Astrocyte of the spinal cord (primary cell): ENCODE data around the gene UBE2J2.

Source experiments
- DNase-seq: peaks from one replicate; pipeline ENCODE4 v3.0.0; 2011; ENCODE audit warnings: low read depth, low spot score
- H3K4me3 ChIP-seq: 2 replicates; pipeline ENCODE4 v1.5.1; 2011; ENCODE audit warnings: low read depth, mild to moderate bottlenecking, low read length, moderate library complexity
- in situ Hi-C: cut with HindIII; loops from 2 replicates; pipeline ENCODE4 v1.10.0; 2017; ENCODE audit warnings: low sequenced_read_pairs
- TF ChIP-seq, protein P1 (sequence below): IDR thresholded peaks from 2 replicates; pipeline ENCODE4 v1.5.1; 2012; ENCODE audit warnings: low read depth, mild to moderate bottlenecking, low read length, inconsistent platforms

Gene UBE2J2

DNA sequence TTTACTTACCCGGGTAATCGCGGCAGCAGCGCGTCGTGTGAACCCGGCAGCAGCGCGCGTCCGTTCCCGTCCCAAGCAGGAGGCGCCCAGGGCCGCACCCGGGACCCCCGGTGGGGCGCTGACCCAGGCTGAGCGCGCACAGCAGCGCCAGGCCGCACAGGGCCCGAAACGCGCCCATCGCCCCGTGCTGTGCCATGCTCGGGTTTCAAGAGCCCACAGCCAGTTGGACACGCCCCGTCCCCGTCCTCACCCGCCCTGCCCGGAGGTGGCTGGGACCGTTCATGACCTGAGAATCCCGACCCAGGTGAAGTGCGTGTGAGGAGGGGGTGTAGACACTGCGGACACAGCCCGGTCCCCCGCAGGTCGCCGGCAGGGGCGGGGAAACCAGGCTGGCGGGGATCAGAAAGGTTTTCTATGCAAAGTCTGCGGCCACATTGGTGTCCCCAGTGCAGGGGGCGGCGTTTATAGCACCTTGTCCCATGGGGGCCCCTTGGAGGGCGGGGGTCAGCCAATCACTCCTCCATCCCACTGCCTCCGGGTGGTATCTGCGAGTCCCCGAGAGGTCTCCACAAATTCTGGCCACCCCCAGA, 67.2 kb downstream of the UBE2J2 start, which contains the start of gene TNFRSF18:
Gene TNFRSF18, minus strand, starts transcription at position 217 of the 590 bp plus-strand sequence. Its CDS starts 21 bp downstream, at position 196.
- DNase-seq = peak; percentile 5
- TF ChIP-seq, protein P1, sequence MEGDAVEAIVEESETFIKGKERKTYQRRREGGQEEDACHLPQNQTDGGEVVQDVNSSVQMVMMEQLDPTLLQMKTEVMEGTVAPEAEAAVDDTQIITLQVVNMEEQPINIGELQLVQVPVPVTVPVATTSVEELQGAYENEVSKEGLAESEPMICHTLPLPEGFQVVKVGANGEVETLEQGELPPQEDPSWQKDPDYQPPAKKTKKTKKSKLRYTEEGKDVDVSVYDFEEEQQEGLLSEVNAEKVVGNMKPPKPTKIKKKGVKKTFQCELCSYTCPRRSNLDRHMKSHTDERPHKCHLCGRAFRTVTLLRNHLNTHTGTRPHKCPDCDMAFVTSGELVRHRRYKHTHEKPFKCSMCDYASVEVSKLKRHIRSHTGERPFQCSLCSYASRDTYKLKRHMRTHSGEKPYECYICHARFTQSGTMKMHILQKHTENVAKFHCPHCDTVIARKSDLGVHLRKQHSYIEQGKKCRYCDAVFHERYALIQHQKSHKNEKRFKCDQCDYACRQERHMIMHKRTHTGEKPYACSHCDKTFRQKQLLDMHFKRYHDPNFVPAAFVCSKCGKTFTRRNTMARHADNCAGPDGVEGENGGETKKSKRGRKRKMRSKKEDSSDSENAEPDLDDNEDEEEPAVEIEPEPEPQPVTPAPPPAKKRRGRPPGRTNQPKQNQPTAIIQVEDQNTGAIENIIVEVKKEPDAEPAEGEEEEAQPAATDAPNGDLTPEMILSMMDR = no peak
- in situ Hi-C loops = no loop called here
- no peak within 1 kb of the TSS for H3K4me3 ChIP-seq

DNA sequence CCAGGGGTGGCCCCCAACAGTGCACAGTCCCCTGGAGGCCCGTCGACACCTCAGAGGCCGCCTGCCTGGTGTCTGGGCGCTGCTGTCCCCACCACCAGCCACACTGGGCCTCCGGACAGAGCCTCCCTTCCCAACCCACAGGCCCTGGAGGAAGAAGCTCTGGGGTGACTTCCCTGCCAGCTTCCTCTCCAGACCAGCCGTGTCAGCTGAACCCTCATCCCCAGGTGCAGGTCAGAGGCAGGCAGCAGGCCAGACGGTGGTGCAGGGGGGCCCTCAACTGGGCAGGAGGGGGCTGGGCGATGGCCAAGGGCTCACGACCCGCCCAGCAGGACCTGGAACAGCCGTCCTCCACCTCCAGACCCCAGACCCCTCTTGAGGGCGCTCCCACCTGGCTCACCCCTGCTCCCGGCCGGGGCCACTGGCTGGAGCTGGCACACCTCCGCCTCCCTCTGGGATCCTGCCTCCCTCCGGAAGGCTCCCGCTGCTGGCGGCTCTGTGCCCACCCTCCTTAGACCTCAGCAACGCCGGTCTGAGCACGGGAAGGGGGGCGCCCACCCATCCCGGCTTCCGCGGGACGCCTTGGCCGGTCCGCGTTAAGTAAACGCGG, 67.8 kb downstream of the UBE2J2 start:
- in situ Hi-C loops = no loop called here
- TF ChIP-seq, protein P1 = no peak
- no peak overlapping the region for H3K4me3 ChIP-seq
- no peak for DNase-seq

DNA sequence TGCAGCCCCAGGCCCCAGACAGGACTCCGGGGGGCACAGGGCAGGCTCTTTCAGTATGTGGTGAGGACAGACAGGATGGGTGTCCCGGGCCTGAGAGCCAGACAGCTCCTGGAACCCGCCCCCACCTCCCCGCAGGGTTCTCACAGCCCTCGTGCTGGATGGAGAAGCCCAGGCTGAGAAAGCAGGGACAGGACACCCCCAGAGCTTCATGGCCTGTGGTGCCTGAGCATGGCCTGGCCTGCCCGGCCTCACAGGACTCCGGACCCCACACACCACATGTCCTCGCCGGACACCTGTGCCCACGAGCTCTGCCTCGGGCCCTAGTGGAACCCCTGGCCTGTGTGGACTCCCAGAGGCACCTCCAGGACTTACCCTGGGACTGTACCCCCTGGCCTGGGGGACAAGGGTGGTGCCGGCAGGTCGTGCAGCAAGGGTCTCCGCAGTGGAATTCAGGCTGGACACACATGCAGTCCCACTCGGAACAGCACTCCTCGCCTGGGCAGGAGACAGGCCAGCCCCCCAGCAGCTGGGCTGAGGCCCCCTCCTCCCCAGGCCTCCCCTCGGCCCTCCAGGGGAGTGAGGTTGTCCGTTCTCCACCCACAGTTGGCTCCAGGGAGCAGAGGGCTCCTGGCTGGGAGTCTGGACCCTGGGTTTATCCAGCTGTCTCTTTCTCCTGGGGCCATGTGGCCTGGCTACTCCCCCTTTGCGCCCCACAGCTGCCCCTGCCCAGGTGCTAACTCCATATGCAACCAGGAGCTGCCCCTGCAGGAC, 68.5 kb downstream of the UBE2J2 start:
- no peak for DNase-seq

DNA sequence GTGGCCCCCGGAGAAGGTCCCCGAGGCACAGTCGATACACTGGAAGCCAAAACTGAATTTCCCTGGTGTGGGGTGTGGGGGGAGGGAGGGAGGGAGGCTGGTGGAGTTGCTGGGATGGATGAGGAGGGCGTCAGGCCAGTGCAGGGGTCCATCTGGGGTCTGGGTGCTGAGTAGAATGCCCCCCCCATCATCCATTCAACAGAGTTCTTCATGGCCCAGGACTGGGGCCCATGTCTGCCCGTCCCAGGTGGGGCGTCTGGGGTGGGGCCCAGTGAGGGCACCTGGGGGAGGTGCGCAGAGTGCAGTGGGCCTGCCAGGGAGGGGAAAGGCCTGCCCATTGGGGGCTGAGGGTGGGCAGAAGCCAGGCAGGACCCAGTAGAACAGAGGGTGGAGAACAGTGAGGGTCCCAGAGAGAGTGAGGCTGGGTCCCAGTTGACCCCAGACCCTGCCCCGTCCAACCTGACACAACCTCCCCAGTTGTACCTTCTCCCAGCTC, 69.2 kb downstream of the UBE2J2 start:
- H3K4me3 ChIP-seq = no peak overlapping the region
- DNase-seq = no peak
- in situ Hi-C loops = no loop called here
- TF ChIP-seq, protein P1 = no peak

More for the DNA sequence above, 68.5 kb downstream of the UBE2J2 start:
- TF ChIP-seq, protein P1 = no peak
- H3K4me3 ChIP-seq = no peak overlapping the region
- in situ Hi-C loops = no loop called here
